Measurements from ENCODE around the gene HRAS.
"Not testable (repeated sequence)": the region's sequence is repeated elsewhere in the genome, so short reads cannot be mapped to it uniquely, and the experiment has no call there.

HRAS gene

GRCh38 chr11:532527-532985, 2.8 kb downstream of the HRAS start:
- DNase-seq, result no peak

- DNase-seq, result no peak
Observed at GRCh38 chr11:531919-532526, 3.4 kb downstream of the HRAS start.

GRCh38 chr11:530960-531831, 4.2 kb downstream of the HRAS start:
- no peak for DNase-seq

DNA sequence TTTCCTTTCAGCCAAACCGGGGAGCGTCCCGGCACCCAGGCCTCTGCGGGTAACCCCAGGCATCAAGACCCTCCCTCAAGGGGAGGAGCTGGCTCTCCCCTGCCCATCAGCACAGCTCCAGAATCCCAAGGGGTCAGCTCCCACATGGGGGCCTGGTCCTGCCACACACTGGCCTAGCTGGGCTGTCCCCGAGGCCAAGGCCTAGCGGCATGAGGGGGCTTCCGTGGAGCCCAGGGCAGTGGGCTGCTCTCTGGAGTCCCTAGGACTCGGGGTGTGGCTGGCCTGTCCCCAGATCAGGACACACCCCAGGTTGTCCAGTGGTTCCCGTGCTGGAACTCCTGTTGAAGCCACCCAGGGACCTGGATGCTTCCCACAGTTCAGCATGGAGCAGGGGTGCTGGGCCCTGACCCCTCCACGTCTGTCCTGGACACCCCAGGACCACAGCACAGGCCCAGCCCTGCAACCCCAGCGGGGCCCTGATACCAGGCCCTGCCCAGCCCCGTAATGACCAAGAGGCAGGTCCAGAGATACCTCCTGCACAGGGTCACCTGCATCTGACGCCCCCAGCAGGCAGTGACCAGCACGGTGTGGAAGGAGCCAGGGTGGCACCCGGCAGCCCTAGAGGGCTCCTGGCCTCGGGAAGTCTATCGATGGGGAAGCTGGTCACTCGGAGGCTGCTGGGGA, 5.5 kb downstream of the HRAS start:
- no peak for DNase-seq

- peak in 1 of 2 experiments; percentile 35 for DNase-seq
Observed at GRCh38 chr11:528815-529727, 6.3 kb downstream of the HRAS start.

DNA sequence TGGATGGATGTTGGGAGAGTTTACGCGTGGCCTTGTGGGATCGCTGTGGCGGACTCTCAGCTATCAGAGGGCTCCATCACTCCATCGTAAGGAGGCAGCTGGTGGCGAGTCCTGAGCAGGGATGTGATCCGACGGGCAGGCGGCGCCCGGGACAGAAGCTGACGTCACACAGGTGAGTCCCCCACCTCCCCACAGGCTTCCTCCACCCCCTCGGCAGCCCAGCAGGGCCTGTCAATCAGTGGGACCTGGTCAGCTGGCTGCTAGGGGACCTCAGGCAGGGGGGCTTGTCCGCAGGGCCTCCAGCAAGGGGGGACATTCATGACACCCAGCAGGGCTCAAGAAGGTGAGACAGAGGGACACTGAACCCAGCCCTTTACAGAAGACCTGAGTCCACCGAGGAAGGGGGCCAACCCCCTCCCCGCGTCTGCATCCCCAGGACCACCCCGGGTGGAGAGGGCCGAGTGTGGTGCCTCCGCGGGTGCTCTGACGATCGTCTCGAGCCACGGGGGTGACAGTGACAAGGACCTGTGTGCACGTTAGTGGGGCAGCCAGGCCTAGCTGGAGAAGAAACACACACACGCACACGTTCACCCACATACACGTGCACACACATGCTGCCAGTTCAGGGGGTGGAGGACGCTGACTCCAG, 7.1 kb downstream of the HRAS start:
- DNase-seq, result no peak

DNA sequence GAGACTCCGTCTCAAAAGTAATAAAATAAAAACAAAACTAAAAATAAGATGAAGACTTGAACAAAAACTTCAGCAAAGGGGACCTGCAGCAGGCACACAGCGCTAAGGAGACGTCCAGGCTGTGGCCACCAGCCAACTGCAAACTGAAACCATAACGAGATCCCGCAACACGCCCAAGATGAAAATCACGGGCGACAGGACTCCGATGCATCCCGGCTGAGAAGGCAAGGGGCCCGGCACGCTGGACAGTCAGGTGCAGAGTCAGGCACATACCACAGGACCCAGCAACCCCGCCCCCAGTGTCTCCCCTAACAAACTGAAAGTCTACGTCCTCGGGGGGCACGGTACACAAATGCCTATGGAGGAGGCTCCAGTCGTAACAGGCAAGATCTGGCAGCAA, 9.2 kb downstream of the HRAS start:
- no peak for DNase-seq

DNA sequence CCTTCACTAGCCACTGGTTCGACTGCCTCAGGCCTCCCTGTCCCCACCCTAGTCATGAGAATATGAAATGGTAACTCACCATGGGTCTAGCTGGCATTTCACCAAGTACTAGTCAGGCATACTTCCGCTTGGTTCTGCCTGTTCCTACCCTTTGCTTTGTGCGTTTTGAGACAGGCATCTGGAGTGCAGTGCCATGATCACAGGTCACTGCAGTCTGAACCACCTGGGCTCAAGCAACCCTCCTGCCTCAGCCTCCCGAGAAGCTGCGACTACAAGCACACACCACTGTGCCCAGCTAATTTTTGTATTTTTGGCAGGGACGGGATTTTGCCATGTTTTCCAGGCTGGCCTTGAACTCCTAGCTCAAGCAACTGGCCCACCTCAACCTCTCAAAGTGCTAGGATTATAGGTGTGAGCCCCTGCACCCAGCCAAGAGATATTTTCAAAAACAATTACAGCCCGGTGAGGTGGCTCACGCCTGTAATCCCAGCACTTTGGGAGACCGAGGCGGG, 14.1 kb downstream of the HRAS start:
- DNase-seq, result no peak

DNA sequence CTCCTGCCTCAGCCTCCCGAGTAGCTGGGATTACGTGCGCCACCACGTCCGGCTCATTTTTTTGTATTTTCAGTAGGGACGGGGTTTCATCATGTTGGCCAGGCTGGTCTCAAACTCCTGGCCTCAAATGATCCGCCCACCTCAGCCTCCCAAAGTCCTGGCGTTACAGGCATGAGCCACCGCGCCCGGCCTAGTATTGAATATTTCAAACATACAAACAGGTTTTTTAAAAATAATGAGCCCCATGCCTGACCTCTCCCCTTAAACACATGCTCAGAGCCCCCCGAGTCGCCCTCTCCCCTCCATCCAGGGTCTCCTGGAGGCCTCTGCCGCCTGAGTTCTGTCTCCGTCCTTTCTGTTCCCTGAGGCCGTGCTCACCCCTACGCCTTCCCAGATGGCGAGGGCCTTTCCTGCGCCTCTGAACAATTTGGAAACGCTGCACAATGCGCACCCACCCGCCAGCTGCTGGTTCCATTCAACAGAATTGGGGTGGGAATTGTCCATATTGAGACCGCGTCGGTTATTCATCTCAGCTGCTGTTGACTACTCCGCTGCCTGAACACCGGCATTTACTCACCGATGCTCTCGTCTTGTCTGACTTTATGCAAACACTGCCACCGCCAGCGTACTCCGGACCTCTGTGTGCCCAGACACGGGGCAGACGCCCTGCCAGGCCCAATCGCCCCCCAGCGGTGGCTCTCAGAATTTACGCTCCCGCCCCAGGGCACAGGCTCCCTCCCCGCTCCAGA, 14.8 kb downstream of the HRAS start:
- no peak for DNase-seq

DNA sequence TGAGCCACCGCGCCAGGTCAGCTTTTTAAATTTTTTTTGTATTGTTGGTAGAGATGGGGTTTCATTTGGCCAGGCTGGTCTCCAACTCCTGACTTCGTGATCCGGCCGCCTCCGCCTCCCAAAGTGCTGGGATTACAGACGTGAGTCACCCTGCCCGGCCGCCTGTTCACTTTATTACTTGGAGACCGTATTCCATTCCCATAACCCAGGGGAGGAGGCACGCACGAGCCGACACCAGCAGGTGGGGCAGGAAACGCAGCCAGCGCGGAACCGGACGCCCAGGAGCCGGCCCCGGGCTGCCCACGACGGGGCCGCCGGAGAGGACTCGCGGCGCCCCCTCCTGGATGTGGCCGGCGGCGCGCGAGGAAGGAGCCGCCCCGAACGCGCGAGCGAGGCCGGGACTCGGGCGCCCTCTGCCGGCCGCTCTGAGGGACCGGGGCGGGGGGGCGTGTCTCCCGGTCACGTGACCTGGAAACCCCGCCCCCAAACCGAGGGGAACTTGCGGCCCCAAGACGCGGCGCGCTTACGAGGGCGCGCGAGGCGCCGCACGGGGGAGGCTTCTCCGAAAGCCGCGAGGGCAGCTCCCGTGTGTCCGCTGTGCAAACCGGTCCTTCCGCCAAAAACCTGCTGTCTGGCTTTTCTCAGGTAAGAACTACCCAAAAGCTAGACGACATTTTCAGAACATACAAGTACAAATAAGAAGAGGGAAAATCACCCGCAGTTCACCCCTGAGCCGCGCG, 16.7 kb downstream of the HRAS start:
- DNase-seq, result peak in 1 of 2 experiments; percentile 15

GRCh38 chr11:516918-517685, 18.3 kb downstream of the HRAS start:
- DNase-seq, result not testable (repeated sequence)

- DNase-seq, result no peak
Observed at GRCh38 chr11:516400-516799, 19.0 kb downstream of the HRAS start.

DNA sequence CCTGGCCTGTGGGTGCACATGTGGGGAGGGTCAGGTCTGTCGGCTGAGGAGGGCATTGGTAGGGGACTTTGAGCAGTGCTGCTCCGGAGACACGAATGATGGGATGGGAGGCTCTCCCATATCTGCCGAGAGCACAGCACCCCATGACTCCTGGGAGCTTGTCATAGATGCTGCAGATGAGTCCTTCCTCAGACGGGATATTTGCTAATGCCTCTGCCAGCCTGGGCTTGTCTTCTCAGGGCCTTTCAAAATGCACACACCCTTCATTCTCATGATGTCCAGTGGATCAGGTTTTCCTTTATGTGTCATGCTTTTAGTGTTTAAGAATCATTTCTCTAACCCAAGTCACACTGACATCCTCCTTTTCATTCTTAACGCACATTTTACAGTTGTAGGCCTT, 20.2 kb downstream of the HRAS start:
- no peak for DNase-seq

- DNase-seq, result no peak
Observed at GRCh38 chr11:514606-515005, 20.8 kb downstream of the HRAS start.

DNA sequence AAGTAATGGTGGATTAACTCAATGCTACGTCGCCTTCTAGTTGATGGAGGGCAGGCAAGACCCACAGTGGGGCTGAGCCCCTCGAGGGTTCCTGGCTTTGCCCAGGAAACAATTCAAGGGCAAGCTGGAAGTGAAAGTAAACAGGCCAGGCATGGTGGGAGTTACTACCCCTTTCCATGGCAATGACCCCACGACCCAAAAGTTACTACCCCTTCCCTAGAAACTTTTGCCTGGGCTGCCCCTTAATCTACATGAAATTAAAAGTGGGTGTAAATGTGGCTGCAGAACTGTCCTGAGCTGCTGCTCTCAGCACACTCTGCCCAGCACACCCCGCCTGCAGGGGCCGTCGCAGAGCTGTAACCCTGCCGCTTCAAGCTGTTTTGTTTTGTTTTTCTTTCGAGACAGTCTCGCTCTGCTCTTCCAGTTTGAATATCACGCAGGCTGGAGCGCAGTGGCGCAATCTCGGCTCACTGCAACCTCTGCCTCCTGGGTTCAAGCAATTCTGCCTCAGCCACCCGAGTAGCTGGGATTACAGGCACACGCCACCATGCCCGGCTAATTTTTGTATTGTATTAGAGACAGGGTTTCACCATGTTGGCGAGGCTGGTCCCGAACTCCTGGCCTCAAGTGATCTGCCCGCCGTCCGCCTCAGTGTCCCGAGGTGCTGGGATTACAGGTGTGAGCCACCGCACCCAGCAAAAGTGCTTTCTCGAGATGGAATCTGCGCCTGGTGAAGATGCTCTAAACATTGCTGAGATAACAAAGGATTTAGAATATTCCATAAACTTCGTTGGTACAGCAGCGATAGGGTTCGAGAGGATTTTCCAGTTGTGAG, 22.4 kb downstream of the HRAS start:
- no peak for DNase-seq

DNA sequence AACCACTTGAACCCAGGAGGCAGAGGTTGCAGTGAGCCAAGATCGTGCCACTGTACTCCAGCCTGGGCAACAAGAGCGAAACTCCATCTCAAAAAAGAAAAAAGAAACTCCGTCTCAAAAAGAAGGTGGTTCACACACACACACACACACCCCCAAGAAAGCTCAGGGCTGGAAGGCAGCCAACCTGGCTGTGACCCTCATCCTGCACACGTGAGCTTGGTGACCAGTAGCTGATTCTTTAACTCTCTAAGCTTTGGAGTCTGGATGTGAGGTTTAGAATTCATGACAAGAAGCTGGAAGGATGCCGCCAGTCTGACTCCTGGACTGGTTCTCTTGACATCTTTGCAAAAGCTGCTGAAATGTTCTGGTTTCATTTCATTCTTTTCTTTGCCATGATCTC, 26.4 kb downstream of the HRAS start:
- no peak for DNase-seq

DNA sequence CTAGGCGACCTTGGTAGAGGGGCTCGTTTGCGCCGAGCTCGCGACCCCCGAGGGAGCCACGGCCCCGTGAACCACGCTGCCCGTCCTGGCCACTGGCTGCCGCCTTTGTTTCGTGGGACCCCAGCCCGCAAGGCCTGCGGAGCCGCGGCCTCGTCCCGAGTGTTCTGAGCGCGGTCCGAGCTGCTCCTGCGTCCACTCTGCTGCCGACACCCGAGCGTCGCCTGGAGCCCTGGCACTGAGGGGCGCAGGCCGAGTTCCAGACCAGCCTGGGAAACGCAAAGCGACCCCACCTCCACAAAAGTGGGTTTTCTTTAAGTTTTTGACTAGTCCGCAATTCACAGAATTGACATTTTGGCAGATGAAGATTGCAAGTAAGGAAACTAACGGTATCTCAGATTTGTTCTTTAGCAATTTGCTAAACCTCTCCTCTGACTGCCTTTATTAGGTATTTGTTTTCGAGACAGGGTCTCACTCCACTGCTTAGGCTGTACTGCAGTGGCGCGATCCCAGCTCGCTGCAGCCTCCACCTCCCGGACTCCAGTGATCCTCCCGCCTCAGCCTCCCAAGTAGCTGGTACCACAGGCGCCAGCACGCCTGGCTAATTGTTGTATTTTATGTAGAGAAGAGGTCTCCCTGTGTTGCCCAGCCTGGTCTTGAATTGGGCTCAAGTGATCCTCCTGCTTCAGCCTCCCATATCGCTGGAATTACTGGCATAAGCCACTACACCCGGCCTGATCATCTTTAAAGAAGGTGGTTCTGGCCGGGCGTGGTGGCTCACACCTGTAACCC, 27.5 kb downstream of the HRAS start:
- no peak for DNase-seq

Measured in NCI-H2081 (cell line).